DND-41 (cell line): ENCODE measurements around the gene PPFIBP2.

Experiments used
- ATAC-seq: fragments of 200-7000 bp; cut with Tn5 transposase; 3 replicates; pipeline ENCODE4 v1.9.1; 2021; ENCODE audit warnings: low read depth; ENCODE audit not compliant: insufficient read depth
- DNase-seq: peaks from one replicate; pipeline ENCODE4 v3.0.0-alpha.2; 2020
- H2AFZ ChIP-seq: 2 replicates; pipeline ENCODE4 v1.6.0; 2012; ENCODE audit warnings: low read depth, low read length
- H3K27ac ChIP-seq: 2 replicates; pipeline ENCODE4 v1.5.1; 2012; ENCODE audit warnings: low read length, inconsistent platforms
- H3K27me3 ChIP-seq: fragments of 200-600 bp; sonication (generic); 2 replicates; pipeline ENCODE4 v1.6.0; 2012; ENCODE audit warnings: low read length, mild to moderate bottlenecking, inconsistent platforms; ENCODE audit not compliant: insufficient read depth, poor library complexity
- H3K36me3 ChIP-seq: 2 replicates; pipeline ENCODE4 v1.5.1; 2012; ENCODE audit warnings: low read length, inconsistent platforms; ENCODE audit not compliant: insufficient read depth
- H3K4me1 ChIP-seq: 2 replicates; pipeline ENCODE4 v1.5.1; 2012; ENCODE audit warnings: mild to moderate bottlenecking, low read length; ENCODE audit not compliant: insufficient read depth
- H3K4me2 ChIP-seq: 2 replicates; pipeline ENCODE4 v1.6.0; 2012; ENCODE audit warnings: mild to moderate bottlenecking, moderate library complexity, low read length, inconsistent platforms; ENCODE audit not compliant: insufficient read depth
- H3K4me3 ChIP-seq, 2 experiments: fragments of 200-600 bp in 1 of 2; shearing (Covaris generic) in 1 of 2; 2 replicates each; pipeline ENCODE4 v1.5.1; 2012 to 2016; ENCODE audit warnings: inconsistent platforms in 2 of 2, low read length in 2 of 2, mild to moderate bottlenecking in 2 of 2, low read depth in 1 of 2, moderate library complexity in 1 of 2
- H3K79me2 ChIP-seq: 2 replicates; pipeline ENCODE4 v1.6.0; 2012; ENCODE audit warnings: low read length, inconsistent platforms; ENCODE audit not compliant: insufficient read depth
- H3K9ac ChIP-seq: 2 replicates; pipeline ENCODE4 v1.6.0; 2012; ENCODE audit warnings: low read depth, mild to moderate bottlenecking, inconsistent platforms, low read length, moderate library complexity
- H3K9me3 ChIP-seq: 2 replicates; pipeline ENCODE4 v1.5.1; 2012; ENCODE audit warnings: low read length, moderate library complexity, mild to moderate bottlenecking, inconsistent platforms; ENCODE audit not compliant: insufficient read depth, severe bottlenecking
- H4K20me1 ChIP-seq: 2 replicates; pipeline ENCODE4 v1.6.0; 2012; ENCODE audit warnings: low read length; ENCODE audit not compliant: insufficient read depth
- CTCF ChIP-seq: IDR thresholded peaks from 2 replicates; pipeline ENCODE4 v1.5.1; 2012; ENCODE audit warnings: borderline replicate concordance, low read length, moderate library complexity, mild to moderate bottlenecking; ENCODE audit not compliant: poor library complexity, severe bottlenecking; ENCODE audit errors: extremely low read depth
- EZH2 ChIP-seq: IDR thresholded peaks from 3 replicates; pipeline ENCODE4 v1.6.1; 2012; ENCODE audit warnings: borderline replicate concordance, low read depth, mild to moderate bottlenecking, moderate library complexity, low read length, inconsistent platforms; ENCODE audit not compliant: severe bottlenecking

Gene PPFIBP2

GRCh38 chr11:7544021-7544420 lies 30.2 kb downstream of the PPFIBP2 start:
- TF ChIP-seq CTCF (no peak), EZH2 (no peak)
- no peak for DNase-seq
- ATAC-seq, result no peak
- H4K20me1 ChIP-seq, result peaks cover 3% of the 10 kb centered on the region; the same call in 1 of the 2 replicates
- no peaks in the 10 kb centered on the region for H3K9me3 ChIP-seq
- H3K9ac ChIP-seq, result no peak overlapping the region
- no peak overlapping the region for H3K4me2 ChIP-seq
- no peak overlapping the region for H3K27ac ChIP-seq
- no peak overlapping the region for H3K4me3 ChIP-seq
- no peak overlapping the region for H2AFZ ChIP-seq
- H3K4me1 ChIP-seq, result no peaks in the 10 kb centered on the region
- no peaks in the 10 kb centered on the region for H3K79me2 ChIP-seq
- no peaks in the 10 kb centered on the region for H3K36me3 ChIP-seq
- H3K27me3 ChIP-seq, result peaks cover 15% of the 10 kb centered on the region

GRCh38 chr11:7545611-7546010 lies 31.8 kb downstream of the PPFIBP2 start:
- Histone ChIP-seq H3K79me2 (no peaks in the 10 kb centered on the region), H4K20me1 (peaks cover 3% of the 10 kb centered on the region; the same call in 1 of the 2 replicates), H3K27ac (no peak overlapping the region), H3K9me3 (no peaks in the 10 kb centered on the region), H3K9ac (no peak overlapping the region), H2AFZ (no peak overlapping the region), H3K27me3 (peaks cover 15% of the 10 kb centered on the region), H3K4me3 (no peak overlapping the region), H3K4me1 (no peaks in the 10 kb centered on the region), H3K36me3 (no peaks in the 10 kb centered on the region), H3K4me2 (no peak overlapping the region)
- ATAC-seq (no peak), DNase-seq (no peak)
- no peak for TF ChIP-seq CTCF
- no peak for TF ChIP-seq EZH2

GRCh38 chr11:7546324-7546791 lies 32.6 kb downstream of the PPFIBP2 start:
- H3K27me3 ChIP-seq, result peaks cover 15% of the 10 kb centered on the region
- DNase-seq (no peak), ATAC-seq (no peak)
- H3K4me2 ChIP-seq, result no peak overlapping the region
- no peaks in the 10 kb centered on the region for H3K4me1 ChIP-seq
- no peaks in the 10 kb centered on the region for H3K9me3 ChIP-seq
- H3K4me3 ChIP-seq, result no peak overlapping the region
- no peak overlapping the region for H2AFZ ChIP-seq
- no peak overlapping the region for H3K27ac ChIP-seq
- H4K20me1 ChIP-seq, result peaks cover 3% of the 10 kb centered on the region; the same call in 1 of the 2 replicates
- TF ChIP-seq EZH2 (no peak), CTCF (no peak)
- no peaks in the 10 kb centered on the region for H3K36me3 ChIP-seq
- H3K79me2 ChIP-seq, result no peaks in the 10 kb centered on the region
- no peak overlapping the region for H3K9ac ChIP-seq

- no peak overlapping the region for H3K9ac ChIP-seq
- no peaks in the 10 kb centered on the region for H3K79me2 ChIP-seq
- no peaks in the 10 kb centered on the region for H3K9me3 ChIP-seq
- H4K20me1 ChIP-seq, result peaks cover 3% of the 10 kb centered on the region; the same call in 1 of the 2 replicates
- no peak for TF ChIP-seq EZH2
- TF ChIP-seq CTCF, result no peak
- no peak overlapping the region for H3K27ac ChIP-seq
- H3K4me1 ChIP-seq, result no peaks in the 10 kb centered on the region
- no peaks in the 10 kb centered on the region for H3K36me3 ChIP-seq
- no peak for ATAC-seq
- H3K27me3 ChIP-seq, result peaks cover 18% of the 10 kb centered on the region
- H2AFZ ChIP-seq, result no peak overlapping the region
- H3K4me2 ChIP-seq, result no peak overlapping the region
- H3K4me3 ChIP-seq, result no peak overlapping the region
- DNase-seq, result no peak
Measured at GRCh38 chr11:7547687-7548086, 33.9 kb downstream of the PPFIBP2 start.
